Brain microvascular endothelial cell (primary cell): Measurements from ENCODE around the gene ADAD2.
A peak's percentile ranks its signal among the peaks of the same experiment; 100 is the strongest.

ENCODE experiments used
- DNase-seq: peaks from one replicate; pipeline ENCODE4 v3.0.0-alpha.2; 2020
- H3K27ac ChIP-seq: fragments of 250-450 bp; sonication (Bioruptor Pico); 2 replicates; pipeline ENCODE4 v1.5.1; 2020; ENCODE audit warnings: mild to moderate bottlenecking, moderate library complexity
- H3K27me3 ChIP-seq: fragments of 250-450 bp; sonication (Bioruptor Pico); replicated peaks from 2 replicates; pipeline ENCODE4 v1.5.1; 2020; ENCODE audit warnings: mild to moderate bottlenecking
- H3K36me3 ChIP-seq: fragments of 250-450 bp; sonication (Bioruptor Pico); replicated peaks from 2 replicates; pipeline ENCODE4 v1.5.1; 2020; ENCODE audit warnings: mild to moderate bottlenecking
- H3K4me3 ChIP-seq: 2 replicates; pipeline ENCODE4 v1.5.1; 2011; ENCODE audit warnings: low read depth, mild to moderate bottlenecking, control low read depth, low read length, moderate library complexity
- CTCF ChIP-seq: IDR thresholded peaks from 2 replicates; pipeline ENCODE4 v1.5.1; 2011; ENCODE audit warnings: low read depth, mild to moderate bottlenecking, moderate library complexity, low read length, control low read depth, inconsistent platforms; ENCODE audit errors: missing control alignments
- in situ Hi-C: cut with HindIII; loops from 2 replicates; pipeline ENCODE4 v1.10.0; 2017; ENCODE audit warnings: low sequenced_read_pairs, low pct_ligation_motif_present

The ADAD2 gene

GRCh38 chr16:84195201-84196093 lies 4.5 kb downstream of the ADAD2 start:
- no peak for DNase-seq
- in situ Hi-C loops = no loop called here
- no peaks in the 10 kb centered on the region for H3K36me3 ChIP-seq
- no peak overlapping the region for H3K4me3 ChIP-seq
- no peak for TF ChIP-seq CTCF
- H3K27ac ChIP-seq = no peak overlapping the region
- no peaks in the 10 kb centered on the region for H3K27me3 ChIP-seq

- Histone ChIP-seq H3K27me3 (no peaks in the 10 kb centered on the region), H3K36me3 (no peaks in the 10 kb centered on the region), H3K27ac (no peak overlapping the region), H3K4me3 (no peak overlapping the region)
- TF ChIP-seq CTCF = no peak
- in situ Hi-C loops = no loop called here
- DNase-seq = no peak
These were observed 5.1 kb downstream of the ADAD2 start for GRCh38 chr16:84196101-84196500.

- H3K27me3 ChIP-seq = no peaks in the 10 kb centered on the region
- no peak for DNase-seq
- in situ Hi-C loops = no loop called here
- H3K36me3 ChIP-seq = no peaks in the 10 kb centered on the region
- no peak overlapping the region for H3K4me3 ChIP-seq
- no peak overlapping the region for H3K27ac ChIP-seq
- TF ChIP-seq CTCF = no peak
These were observed 5.9 kb downstream of the ADAD2 start for GRCh38 chr16:84196727-84197394.

- no peak for TF ChIP-seq CTCF
- DNase-seq = no peak
- Histone ChIP-seq H3K36me3 (no peaks in the 10 kb centered on the region), H3K27ac (no peak overlapping the region), H3K27me3 (no peaks in the 10 kb centered on the region), H3K4me3 (no peak overlapping the region)
- in situ Hi-C loops = no loop called here
These were observed 6.6 kb downstream of the ADAD2 start for GRCh38 chr16:84197466-84198128.

GRCh38 chr16:84198401-84198800 lies 7.4 kb downstream of the ADAD2 start:
- Histone ChIP-seq H3K4me3 (no peak overlapping the region), H3K27ac (no peak overlapping the region), H3K27me3 (no peaks in the 10 kb centered on the region), H3K36me3 (no peaks in the 10 kb centered on the region)
- no peak for TF ChIP-seq CTCF
- in situ Hi-C loops = no loop called here
- DNase-seq = peak; percentile 75
